8988T (cell line): ENCODE results near the gene MYRF.
A peak's percentile ranks its signal among the peaks of the same experiment; 100 is the strongest.

Source experiments
- DNase-seq: peaks from one replicate; pipeline ENCODE4 v3.0.0; 2011

MYRF gene

GRCh38 chr11:61778357-61778886 lies 26.0 kb downstream of the MYRF start:
- DNase-seq, result no peak

DNA sequence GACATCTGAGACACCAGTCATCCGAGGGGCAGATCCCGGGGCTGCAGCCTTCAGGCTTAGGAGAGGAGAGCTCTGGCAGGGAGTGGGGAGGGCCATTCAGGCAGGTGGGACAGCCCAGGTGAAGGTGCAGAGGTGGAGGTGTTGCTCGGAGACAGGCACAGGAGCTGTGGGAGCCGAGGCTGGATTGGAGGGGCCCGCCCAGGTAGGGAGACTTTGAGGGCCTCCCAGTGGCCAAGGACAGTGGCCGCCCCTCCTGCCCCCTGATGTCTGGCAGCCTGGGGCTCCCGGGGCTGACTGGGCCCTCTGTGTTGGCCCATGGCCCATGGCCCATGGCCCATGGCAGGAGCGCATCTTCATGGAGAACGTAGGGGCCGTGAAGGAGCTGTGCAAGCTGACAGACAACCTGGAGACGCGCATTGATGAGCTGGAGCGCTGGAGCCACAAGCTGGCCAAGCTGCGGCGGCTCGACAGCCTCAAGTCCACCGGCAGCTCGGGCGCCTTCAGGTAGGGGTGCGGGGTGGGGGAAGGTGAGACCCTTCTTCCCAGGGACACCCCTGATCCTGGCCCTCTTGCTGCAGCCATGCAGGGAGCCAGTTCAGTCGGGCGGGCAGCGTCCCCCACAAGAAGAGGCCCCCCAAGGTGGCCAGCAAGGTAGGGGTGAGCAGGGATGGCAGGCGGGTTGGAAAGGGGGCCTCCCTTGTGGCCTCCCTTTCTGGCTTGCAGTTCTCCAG lies 26.6 kb downstream of the MYRF start:
- DNase-seq, result no peak

- DNase-seq, result peak; percentile 43
Measured at GRCh38 chr11:61779666-61780525, 27.5 kb downstream of the MYRF start.

GRCh38 chr11:61780581-61781162 lies 28.2 kb downstream of the MYRF start:
- DNase-seq, result no peak

DNA sequence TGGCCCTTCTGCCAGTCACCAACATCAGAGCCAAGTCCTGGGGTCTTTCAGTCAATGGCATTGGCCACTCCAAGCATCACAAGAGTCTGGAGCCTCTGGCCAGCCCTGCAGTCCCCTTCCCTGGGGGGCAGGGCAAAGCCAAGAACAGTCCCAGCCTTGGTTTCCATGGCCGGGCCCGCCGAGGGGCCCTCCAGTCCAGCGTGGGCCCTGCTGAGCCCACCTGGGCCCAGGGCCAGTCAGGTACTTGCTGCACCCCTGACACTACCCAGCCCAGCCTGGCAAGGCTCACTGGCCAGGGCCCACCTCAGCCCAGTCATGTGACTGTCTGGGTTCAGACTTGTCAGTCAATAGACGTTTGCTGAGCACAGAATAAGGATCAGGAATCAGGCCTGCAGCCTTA lies 29.1 kb downstream of the MYRF start:
- peak; percentile 43 for DNase-seq

GRCh38 chr11:61782299-61782698 lies 29.9 kb downstream of the MYRF start:
- DNase-seq, result no peak

DNA sequence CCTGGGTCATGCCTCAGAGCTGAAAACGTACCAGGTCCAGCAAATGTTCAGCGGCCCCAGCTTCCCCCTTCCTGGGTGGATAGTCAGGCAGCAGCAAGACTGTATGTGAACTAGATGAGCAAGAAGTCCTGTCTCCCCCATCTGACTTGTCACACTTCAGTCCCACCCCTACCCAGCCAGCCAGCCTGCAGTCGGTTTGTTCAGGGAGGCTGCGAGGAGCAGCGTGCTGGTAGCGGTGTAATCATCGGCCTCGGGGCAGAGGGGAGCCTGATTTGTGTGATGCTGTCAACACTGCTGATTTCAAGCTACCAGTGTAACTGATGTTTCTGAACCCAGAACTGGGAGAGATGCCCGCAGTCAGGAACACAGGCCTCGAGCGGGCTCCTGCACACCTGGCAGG lies 30.4 kb downstream of the MYRF start:
- DNase-seq, result no peak

GRCh38 chr11:61783717-61784505 lies 31.5 kb downstream of the MYRF start:
- DNase-seq, result no peak

- DNase-seq, result no peak
Measured at GRCh38 chr11:61784506-61784805, 32.0 kb downstream of the MYRF start.

GRCh38 chr11:61785837-61786402 lies 33.5 kb downstream of the MYRF start:
- no peak for DNase-seq

- DNase-seq, result peak; percentile 95
Measured at GRCh38 chr11:61787928-61788491, 35.6 kb downstream of the MYRF start.

- DNase-seq, result peak; percentile 55
Measured at GRCh38 chr11:61791737-61792309, 39.4 kb downstream of the MYRF start.

GRCh38 chr11:61792310-61793082 lies 40.1 kb downstream of the MYRF start, which contains the start of the genes FEN1 and TMEM258:
Gene FEN1 (plus strand): TSS chr11:61792911. CDS start chr11:61795362, 2,451 bp downstream.
Gene TMEM258 (minus strand): TSS chr11:61792599. CDS start chr11:61792558, 41 bp downstream.
- DNase-seq, result peak; percentile 94

- no peak for DNase-seq
Measured at GRCh38 chr11:61793083-61793828, 40.8 kb downstream of the MYRF start.

GRCh38 chr11:61793829-61794204 lies 41.4 kb downstream of the MYRF start:
- DNase-seq, result no peak

- no peak for DNase-seq
Measured at GRCh38 chr11:61794579-61794978, 42.1 kb downstream of the MYRF start.

GRCh38 chr11:61795459-61795858 lies 43.0 kb downstream of the MYRF start:
- no peak for DNase-seq

- no peak for DNase-seq
Measured at GRCh38 chr11:61795876-61796526, 43.6 kb downstream of the MYRF start.

DNA sequence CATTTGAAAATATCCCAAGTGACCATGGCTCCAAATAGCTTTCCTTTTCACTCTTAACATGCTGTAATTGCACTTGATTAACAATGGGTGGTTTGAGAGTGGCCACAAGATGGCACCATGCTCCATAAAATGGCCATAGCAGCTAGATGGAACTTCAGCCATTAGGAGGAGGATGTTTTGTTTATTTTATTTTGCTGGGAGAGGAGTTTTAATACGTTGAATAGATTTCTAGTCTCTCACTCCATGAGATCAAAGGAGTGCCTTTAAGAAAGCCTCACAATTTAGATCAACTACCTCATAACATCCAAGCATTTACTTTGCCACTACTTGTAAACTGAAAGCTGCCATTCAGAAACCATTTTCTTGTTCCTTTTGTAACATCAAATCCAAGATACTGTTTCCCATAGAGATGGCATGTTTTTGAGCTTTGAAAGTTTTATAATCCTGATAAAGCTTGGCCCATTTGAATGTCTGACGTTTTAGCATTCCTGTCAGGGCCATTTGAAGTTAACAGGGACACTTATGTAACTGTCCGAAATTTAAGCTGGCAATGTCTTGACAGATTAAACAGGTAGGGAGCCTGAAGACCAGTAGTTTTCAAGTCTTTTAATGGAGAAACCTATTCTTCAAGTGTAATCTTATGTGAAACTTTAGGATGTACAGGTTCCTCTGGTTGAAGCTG lies 45.0 kb downstream of the MYRF start:
- no peak for DNase-seq
